ENCODE measurements around the gene EYA3.

Gene EYA3

DNA sequence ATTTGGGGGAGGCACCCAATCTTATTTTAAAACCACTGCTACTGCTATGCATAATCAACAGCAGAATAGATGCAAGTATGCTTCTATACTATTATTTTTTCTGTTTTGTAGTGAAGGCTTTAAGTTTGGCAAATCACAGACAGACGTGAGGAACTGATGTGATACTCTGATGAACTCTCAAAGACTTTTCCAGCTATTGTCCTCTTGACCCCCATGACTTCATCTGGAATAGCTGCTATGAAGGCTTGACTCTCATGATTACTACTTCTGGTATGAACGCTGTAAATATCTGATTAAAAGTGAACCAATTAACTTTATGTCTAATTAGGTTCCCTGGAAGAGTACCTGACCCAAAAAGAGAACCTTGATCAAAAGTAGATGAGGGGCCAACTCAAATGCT lies 49.1 kb downstream of the EYA3 start:
- no peak overlapping the region for H3K4me3 ChIP-seq (ENCODE audit: low read depth, low read length)
- no peaks in the 10 kb centered on the region for H3K9me3 ChIP-seq (ENCODE audit: control insufficient read depth, insufficient read depth, low read length)
- no peak overlapping the region for H3K27ac ChIP-seq (ENCODE audit: low read depth, low read length)
- no peaks in the 10 kb centered on the region for H3K4me1 ChIP-seq (ENCODE audit: control insufficient read depth, insufficient read depth, low read length)
- peaks cover 50% of the 10 kb centered on the region for H3K36me3 ChIP-seq (ENCODE audit: control insufficient read depth, insufficient read depth, low read length)
- H3K9ac ChIP-seq (ENCODE audit: low read depth, low read length), result no peak overlapping the region
- H3K27me3 ChIP-seq (ENCODE audit: control insufficient read depth, insufficient read depth, low read length), result no peaks in the 10 kb centered on the region

DNA sequence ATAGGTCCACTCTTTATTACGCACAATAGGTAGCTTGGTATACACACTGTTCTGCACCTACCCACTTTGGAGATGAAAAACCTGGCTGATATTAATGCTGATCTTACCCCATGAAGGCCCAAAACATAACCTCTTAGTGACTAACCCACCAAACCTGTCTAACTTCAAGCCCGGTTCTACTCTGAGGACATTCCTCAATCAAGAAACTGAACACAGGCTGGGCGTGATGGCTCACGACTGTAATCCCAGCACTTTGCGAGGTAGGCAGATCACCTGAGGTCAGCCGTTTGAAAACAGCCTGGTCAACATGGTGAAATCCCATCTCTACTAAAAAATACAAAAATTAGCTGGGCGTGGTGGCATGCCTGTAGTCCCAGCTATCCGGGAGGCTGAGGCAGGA lies 50.5 kb downstream of the EYA3 start:
- Histone ChIP-seq H3K36me3 (ENCODE audit: control insufficient read depth, insufficient read depth, low read length) (peaks cover 50% of the 10 kb centered on the region), H3K27me3 (ENCODE audit: control insufficient read depth, insufficient read depth, low read length) (no peaks in the 10 kb centered on the region), H3K9me3 (ENCODE audit: control insufficient read depth, insufficient read depth, low read length) (no peaks in the 10 kb centered on the region), H3K4me3 (ENCODE audit: low read depth, low read length) (no peak overlapping the region), H3K27ac (ENCODE audit: low read depth, low read length) (no peak overlapping the region), H3K9ac (ENCODE audit: low read depth, low read length) (no peak overlapping the region), H3K4me1 (ENCODE audit: control insufficient read depth, insufficient read depth, low read length) (no peaks in the 10 kb centered on the region)

DNA sequence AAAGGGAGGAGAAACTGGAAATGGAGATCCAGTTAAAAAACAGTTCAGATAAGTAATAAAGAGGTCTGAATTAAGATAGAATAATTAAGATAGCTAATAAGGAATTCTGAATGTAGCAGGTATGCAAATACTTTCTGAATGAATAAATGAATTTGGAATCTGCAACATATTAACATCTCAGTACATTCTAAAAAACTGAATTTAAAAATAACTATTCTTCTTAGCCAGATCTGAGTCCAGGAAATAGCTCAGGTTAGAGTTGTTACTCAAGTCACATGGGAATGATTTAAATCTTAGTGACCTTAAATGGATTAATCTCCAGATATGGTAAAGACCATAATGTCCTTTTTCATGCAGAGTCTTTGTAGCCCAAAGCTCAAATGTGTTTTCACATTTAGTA lies 51.2 kb downstream of the EYA3 start:
- Histone ChIP-seq H3K4me1 (ENCODE audit: control insufficient read depth, insufficient read depth, low read length) (no peaks in the 10 kb centered on the region), H3K27ac (ENCODE audit: low read depth, low read length) (no peak overlapping the region), H3K4me3 (ENCODE audit: low read depth, low read length) (no peak overlapping the region), H3K9ac (ENCODE audit: low read depth, low read length) (no peak overlapping the region), H3K9me3 (ENCODE audit: control insufficient read depth, insufficient read depth, low read length) (no peaks in the 10 kb centered on the region), H3K36me3 (ENCODE audit: control insufficient read depth, insufficient read depth, low read length) (peaks cover 48% of the 10 kb centered on the region), H3K27me3 (ENCODE audit: control insufficient read depth, insufficient read depth, low read length) (no peaks in the 10 kb centered on the region)

DNA sequence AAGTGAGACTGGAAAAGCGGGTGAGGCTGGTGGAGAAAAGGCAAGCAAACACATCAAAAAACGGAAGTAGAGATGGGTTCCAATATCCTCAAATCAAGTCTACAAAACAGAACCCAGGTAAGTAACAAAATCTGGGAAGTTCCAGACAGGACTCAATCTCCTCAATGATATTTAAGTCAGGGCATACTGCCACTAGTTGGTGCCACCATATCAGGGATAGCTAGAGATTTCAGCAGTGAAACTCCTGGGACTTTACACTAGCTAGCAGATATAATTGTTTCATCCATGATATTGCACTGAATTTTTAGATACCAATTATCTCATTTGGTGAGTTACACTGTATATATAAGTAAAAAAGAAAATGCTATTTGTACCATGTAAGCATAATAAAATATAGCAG lies 52.0 kb downstream of the EYA3 start:
- H3K4me1 ChIP-seq (ENCODE audit: control insufficient read depth, insufficient read depth, low read length), result no peaks in the 10 kb centered on the region

DNA sequence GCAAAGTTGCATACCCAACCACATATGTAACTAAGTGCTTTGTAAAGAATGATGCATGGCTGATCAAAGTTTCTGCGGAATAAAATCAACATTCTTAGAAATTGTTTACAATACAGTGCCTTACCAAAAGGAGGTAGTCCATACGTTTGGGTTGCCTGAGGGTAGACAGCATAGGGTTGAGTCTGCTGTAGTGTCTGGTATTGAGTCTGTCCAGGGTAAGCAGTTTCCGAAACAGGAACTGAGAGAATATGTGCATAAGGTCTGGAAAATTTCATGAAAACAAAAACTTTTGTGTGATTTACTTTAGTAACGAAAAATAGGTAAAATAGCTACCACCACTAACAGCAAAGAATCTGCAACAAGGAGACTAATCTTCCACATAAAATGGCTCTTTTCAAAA lies 53.0 kb downstream of the EYA3 start:
- H3K4me3 ChIP-seq (ENCODE audit: low read depth, low read length), result no peak overlapping the region
- H3K9ac ChIP-seq (ENCODE audit: low read depth, low read length), result no peak overlapping the region
- no peaks in the 10 kb centered on the region for H3K9me3 ChIP-seq (ENCODE audit: control insufficient read depth, insufficient read depth, low read length)
- peaks cover 43% of the 10 kb centered on the region for H3K36me3 ChIP-seq (ENCODE audit: control insufficient read depth, insufficient read depth, low read length)
- H3K4me1 ChIP-seq (ENCODE audit: control insufficient read depth, insufficient read depth, low read length), result no peaks in the 10 kb centered on the region
- H3K27me3 ChIP-seq (ENCODE audit: control insufficient read depth, insufficient read depth, low read length), result no peaks in the 10 kb centered on the region
- no peak overlapping the region for H3K27ac ChIP-seq (ENCODE audit: low read depth, low read length)

More for the DNA sequence above, 52.0 kb downstream of the EYA3 start:
- Histone ChIP-seq H3K27me3 (ENCODE audit: control insufficient read depth, insufficient read depth, low read length) (no peaks in the 10 kb centered on the region), H3K9me3 (ENCODE audit: control insufficient read depth, insufficient read depth, low read length) (no peaks in the 10 kb centered on the region), H3K27ac (ENCODE audit: low read depth, low read length) (no peak overlapping the region), H3K4me3 (ENCODE audit: low read depth, low read length) (no peak overlapping the region), H3K36me3 (ENCODE audit: control insufficient read depth, insufficient read depth, low read length) (peaks cover 43% of the 10 kb centered on the region), H3K9ac (ENCODE audit: low read depth, low read length) (no peak overlapping the region)

DNA sequence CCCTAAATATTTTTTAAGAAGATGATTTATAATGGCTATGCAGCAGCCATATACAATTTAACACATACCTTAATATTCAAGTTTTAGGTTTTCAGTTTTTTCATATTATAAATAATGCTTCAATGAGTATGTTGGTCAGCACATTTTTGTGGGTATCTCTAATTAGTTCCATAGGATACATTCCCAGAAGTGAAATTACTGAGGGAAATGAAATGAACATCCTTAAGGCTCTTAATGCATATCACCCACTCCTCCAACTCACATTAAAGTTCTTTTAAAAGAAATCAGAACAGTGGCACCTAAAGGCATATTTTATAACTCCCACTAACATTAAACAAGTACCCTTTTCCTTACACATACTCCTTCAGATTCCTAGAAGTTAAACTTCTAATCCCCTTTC lies 56.1 kb downstream of the EYA3 start:
- H3K9me3 ChIP-seq (ENCODE audit: control insufficient read depth, insufficient read depth, low read length), result no peaks in the 10 kb centered on the region
- no peak overlapping the region for H3K4me3 ChIP-seq (ENCODE audit: low read depth, low read length)
- H3K27me3 ChIP-seq (ENCODE audit: control insufficient read depth, insufficient read depth, low read length), result no peaks in the 10 kb centered on the region
- H3K36me3 ChIP-seq (ENCODE audit: control insufficient read depth, insufficient read depth, low read length), result peaks cover 14% of the 10 kb centered on the region
- no peak overlapping the region for H3K9ac ChIP-seq (ENCODE audit: low read depth, low read length)
- H3K27ac ChIP-seq (ENCODE audit: low read depth, low read length), result no peak overlapping the region
- no peaks in the 10 kb centered on the region; the same call in 1 of the 2 replicates for H3K4me1 ChIP-seq (ENCODE audit: control insufficient read depth, insufficient read depth, low read length)

DNA sequence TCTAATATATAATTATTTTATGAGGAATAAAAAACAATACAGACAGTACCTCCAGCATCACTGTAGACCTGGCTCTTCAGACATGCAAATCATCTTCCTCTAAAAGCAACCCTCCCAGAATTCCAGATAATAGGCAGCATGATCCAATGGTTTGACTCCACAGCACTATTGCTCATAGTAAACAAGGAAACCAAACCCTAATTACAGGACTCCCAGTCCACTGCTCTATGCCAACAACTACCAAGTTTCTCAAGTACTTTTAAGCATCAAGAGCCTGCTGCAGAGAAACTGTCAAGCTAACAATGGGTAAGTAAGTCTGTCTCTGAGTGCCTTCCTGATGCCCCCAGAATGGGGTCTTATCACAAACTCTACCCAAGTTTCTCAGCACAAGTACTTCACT lies 57.2 kb downstream of the EYA3 start:
- no peak overlapping the region for H3K4me3 ChIP-seq (ENCODE audit: low read depth, low read length)
- H3K4me1 ChIP-seq (ENCODE audit: control insufficient read depth, insufficient read depth, low read length), result no peaks in the 10 kb centered on the region; the same call in 1 of the 2 replicates
- H3K36me3 ChIP-seq (ENCODE audit: control insufficient read depth, insufficient read depth, low read length), result peaks cover 15% of the 10 kb centered on the region
- no peak overlapping the region for H3K9ac ChIP-seq (ENCODE audit: low read depth, low read length)
- H3K9me3 ChIP-seq (ENCODE audit: control insufficient read depth, insufficient read depth, low read length), result no peaks in the 10 kb centered on the region
- H3K27me3 ChIP-seq (ENCODE audit: control insufficient read depth, insufficient read depth, low read length), result no peaks in the 10 kb centered on the region
- H3K27ac ChIP-seq (ENCODE audit: low read depth, low read length), result no peak overlapping the region

DNA sequence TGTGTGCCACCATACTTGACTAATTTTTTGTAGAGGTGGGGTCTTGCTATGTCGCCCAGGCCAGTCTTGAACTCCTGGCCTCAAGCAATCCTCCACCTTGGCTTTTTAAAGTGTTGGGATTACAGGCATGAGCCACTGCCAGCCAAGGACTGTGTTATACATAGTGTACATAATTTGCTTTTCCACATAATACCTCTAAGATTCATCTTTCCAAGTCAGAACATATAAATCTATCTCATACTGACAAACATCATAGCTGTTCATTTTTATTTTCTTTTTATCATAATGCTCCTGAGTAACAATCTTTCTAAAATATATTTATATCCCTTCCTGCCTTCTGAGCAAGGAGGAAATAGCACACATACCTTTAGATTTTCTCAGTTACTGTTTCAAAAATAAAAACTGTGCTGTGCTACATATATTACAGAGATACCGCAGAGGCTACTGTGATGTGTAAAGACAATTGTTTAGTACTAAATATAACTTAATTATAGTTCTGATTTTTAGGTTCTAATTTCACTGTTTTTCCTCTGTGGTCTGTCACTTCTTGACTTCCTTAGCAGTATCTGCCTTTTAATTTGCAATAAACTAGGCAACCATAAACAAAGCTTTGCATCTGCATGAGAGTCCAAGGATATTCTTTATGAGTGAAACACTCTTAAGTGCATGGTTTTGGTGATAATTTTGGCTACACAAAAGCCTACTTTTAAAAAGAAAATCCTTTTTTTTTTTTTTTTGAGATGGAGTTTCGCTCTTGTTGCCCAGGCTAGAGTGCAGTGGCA lies 59.3 kb downstream of the EYA3 start:
- H3K9me3 ChIP-seq (ENCODE audit: control insufficient read depth, insufficient read depth, low read length), result no peaks in the 10 kb centered on the region
- no peak overlapping the region for H3K27ac ChIP-seq (ENCODE audit: low read depth, low read length)
- H3K9ac ChIP-seq (ENCODE audit: low read depth, low read length), result no peak overlapping the region
- H3K4me1 ChIP-seq (ENCODE audit: control insufficient read depth, insufficient read depth, low read length), result no peaks in the 10 kb centered on the region; the same call in 1 of the 2 replicates
- no peak overlapping the region for H3K4me3 ChIP-seq (ENCODE audit: low read depth, low read length)
- peaks cover 8% of the 10 kb centered on the region; the same call in 1 of the 2 replicates for H3K36me3 ChIP-seq (ENCODE audit: control insufficient read depth, insufficient read depth, low read length)
- H3K27me3 ChIP-seq (ENCODE audit: control insufficient read depth, insufficient read depth, low read length), result no peaks in the 10 kb centered on the region

DNA sequence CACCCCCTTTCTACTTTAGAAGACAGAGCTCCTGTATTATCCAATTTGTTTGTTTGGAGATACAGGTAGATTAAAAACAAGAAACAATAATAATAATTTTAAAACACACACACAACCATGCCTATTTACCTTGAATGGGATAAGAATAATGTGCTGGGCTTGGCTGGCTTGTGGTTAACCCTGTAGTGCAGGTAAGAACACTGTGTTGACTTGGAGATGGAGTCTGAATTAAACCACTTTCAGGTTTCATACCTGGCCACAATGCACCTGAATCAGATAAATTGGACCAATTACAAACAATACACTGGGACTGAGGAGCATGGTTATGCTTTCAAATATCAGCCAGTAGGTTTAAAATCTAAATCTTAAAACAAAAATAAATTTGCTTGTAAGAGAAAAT lies 60.8 kb downstream of the EYA3 start:
- no peak overlapping the region for H3K4me3 ChIP-seq (ENCODE audit: low read depth, low read length)
- no peaks in the 10 kb centered on the region for H3K9me3 ChIP-seq (ENCODE audit: control insufficient read depth, insufficient read depth, low read length)
- H3K36me3 ChIP-seq (ENCODE audit: control insufficient read depth, insufficient read depth, low read length), result peaks cover 8% of the 10 kb centered on the region; the same call in 1 of the 2 replicates
- no peak overlapping the region for H3K27ac ChIP-seq (ENCODE audit: low read depth, low read length)
- H3K9ac ChIP-seq (ENCODE audit: low read depth, low read length), result no peak overlapping the region
- no peaks in the 10 kb centered on the region for H3K27me3 ChIP-seq (ENCODE audit: control insufficient read depth, insufficient read depth, low read length)
- no peaks in the 10 kb centered on the region; the same call in 1 of the 2 replicates for H3K4me1 ChIP-seq (ENCODE audit: control insufficient read depth, insufficient read depth, low read length)

DNA sequence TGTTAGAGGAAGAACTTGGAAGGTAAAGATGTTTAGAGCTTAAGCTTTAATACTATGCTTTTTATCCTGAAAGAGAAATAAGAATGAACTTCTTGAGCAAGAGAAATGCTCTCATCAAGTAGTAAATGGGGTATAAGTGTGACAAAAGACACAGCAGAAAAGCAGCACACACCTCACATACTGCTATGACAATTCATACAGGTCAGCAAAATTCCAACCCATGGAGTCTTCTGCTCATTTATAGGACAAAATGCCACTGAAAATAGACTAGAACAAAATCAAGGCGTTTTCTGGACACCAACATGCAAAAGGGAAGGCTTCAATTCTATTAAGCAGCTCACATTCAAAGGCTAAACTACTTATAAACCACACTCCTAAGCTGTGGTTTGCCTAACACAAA lies 61.2 kb downstream of the EYA3 start:
- Histone ChIP-seq H3K36me3 (ENCODE audit: control insufficient read depth, insufficient read depth, low read length) (peaks cover 8% of the 10 kb centered on the region; the same call in 1 of the 2 replicates), H3K27ac (ENCODE audit: low read depth, low read length) (no peak overlapping the region), H3K4me1 (ENCODE audit: control insufficient read depth, insufficient read depth, low read length) (no peaks in the 10 kb centered on the region; the same call in 1 of the 2 replicates), H3K9me3 (ENCODE audit: control insufficient read depth, insufficient read depth, low read length) (no peaks in the 10 kb centered on the region), H3K9ac (ENCODE audit: low read depth, low read length) (no peak overlapping the region), H3K27me3 (ENCODE audit: control insufficient read depth, insufficient read depth, low read length) (no peaks in the 10 kb centered on the region), H3K4me3 (ENCODE audit: low read depth, low read length) (no peak overlapping the region)

DNA sequence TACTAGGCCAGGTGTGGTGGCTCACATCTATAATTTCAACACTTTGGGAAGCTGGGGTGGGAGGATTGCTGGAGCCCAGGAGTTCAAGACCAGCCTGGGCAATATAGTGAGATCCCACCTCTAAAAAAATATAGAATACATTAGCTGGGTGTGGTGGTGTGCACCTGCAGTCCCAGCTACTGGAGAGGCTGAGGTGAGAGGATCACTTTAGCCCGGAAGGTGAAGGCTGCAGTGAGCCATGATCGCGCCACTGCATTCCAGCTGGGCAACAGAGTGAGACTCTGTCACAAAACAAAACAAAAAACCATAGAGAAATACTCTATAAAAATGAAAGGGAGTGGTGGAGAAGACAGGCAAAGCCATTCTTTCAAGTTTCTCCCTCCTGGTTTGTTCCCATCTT lies 62.1 kb downstream of the EYA3 start:
- H3K27me3 ChIP-seq (ENCODE audit: control insufficient read depth, insufficient read depth, low read length), result no peaks in the 10 kb centered on the region
- no peak overlapping the region for H3K9ac ChIP-seq (ENCODE audit: low read depth, low read length)
- H3K9me3 ChIP-seq (ENCODE audit: control insufficient read depth, insufficient read depth, low read length), result no peaks in the 10 kb centered on the region
- H3K4me1 ChIP-seq (ENCODE audit: control insufficient read depth, insufficient read depth, low read length), result peaks cover 2% of the 10 kb centered on the region; the same call in 1 of the 2 replicates
- H3K36me3 ChIP-seq (ENCODE audit: control insufficient read depth, insufficient read depth, low read length), result peaks cover 8% of the 10 kb centered on the region; the same call in 1 of the 2 replicates
- H3K27ac ChIP-seq (ENCODE audit: low read depth, low read length), result no peak overlapping the region
- H3K4me3 ChIP-seq (ENCODE audit: low read depth, low read length), result no peak overlapping the region

Measured in HUES48 (cell line).